IMR-90 (cell line): ENCODE results near the gene CNTN4. TPM values are rescaled to one million over a fixed set of nuclear protein-coding genes. Genes with fewer than 3 reads are reported as not detected.

Experiments
- ATAC-seq: fragments of 200-7000 bp; cut with Tn5 transposase; 2 replicates; pipeline ENCODE4 v1.9.1; 2020; ENCODE audit warnings: low read depth, mild to moderate bottlenecking, moderate library complexity
- BruUV-seq: library from RNA; stranded (reverse); fragments of 400-500 nt; replicated peaks from 2 replicates; lab custom pipeline; 2021; lab: Mats Ljungman, UMichigan
- CTCF ChIA-PET: fragments of 300-600 bp; formaldehyde crosslinking; extraction: SDS; loops from one replicate; lab custom pipeline; 2021; ENCODE audit warnings: antibody characterized with exemption; lab: Yijun Ruan, JAX
- POLR2A ChIA-PET: fragments of 300-600 bp; sonication (Branson Sonifier 250); formaldehyde crosslinking; loops from one replicate; lab custom pipeline; 2022; ENCODE audit warnings: antibody characterized with exemption; ENCODE audit not compliant: unreplicated experiment; lab: Charles Lee
- DNase-seq: peaks from one replicate; pipeline ENCODE4 v3.0.0; 2013
- H2AFZ ChIP-seq: replicated peaks from 2 replicates; pipeline ENCODE3; 2013; ENCODE audit warnings: low read length, mild to moderate bottlenecking; ENCODE audit not compliant: poor library complexity
- H2AK5ac ChIP-seq: 2 replicates; pipeline ENCODE4 v1.6.1; 2013; ENCODE audit warnings: low read depth, low read length, inconsistent platforms
- H2AK9ac ChIP-seq: replicated peaks from 2 replicates; pipeline ENCODE3; 2013; ENCODE audit warnings: mild to moderate bottlenecking, low read depth, low read length, moderate library complexity; ENCODE audit not compliant: poor library complexity
- H2BK120ac ChIP-seq: 2 replicates; pipeline ENCODE4 v1.6.1; 2013; ENCODE audit warnings: low read depth, low read length, inconsistent platforms
- H2BK15ac ChIP-seq: 3 replicates; pipeline ENCODE4 v1.6.1; 2013; ENCODE audit warnings: low read depth, low read length, inconsistent platforms
- H2BK20ac ChIP-seq: 2 replicates; pipeline ENCODE4 v1.6.1; 2013; ENCODE audit warnings: low read depth, mild to moderate bottlenecking, inconsistent platforms, low read length, moderate library complexity
- H2BK5ac ChIP-seq: 2 replicates; pipeline ENCODE4 v1.6.1; 2013; ENCODE audit warnings: mild to moderate bottlenecking, low read depth, low read length, inconsistent platforms; ENCODE audit not compliant: poor library complexity, severe bottlenecking
- H3K14ac ChIP-seq: replicated peaks from 2 replicates; pipeline ENCODE4 v1.6.1; 2013; ENCODE audit warnings: low read depth, low read length, inconsistent platforms
- H3K18ac ChIP-seq: 2 replicates; pipeline ENCODE4 v1.6.1; 2013; ENCODE audit warnings: low read depth, low read length, control low read depth
- H3K23ac ChIP-seq: 2 replicates; pipeline ENCODE4 v1.6.1; 2013; ENCODE audit warnings: low read depth, low read length, inconsistent platforms
- H3K27ac ChIP-seq: 2 replicates; pipeline ENCODE4 v1.5.1; 2013; ENCODE audit warnings: mild to moderate bottlenecking, control low read depth, low read length; ENCODE audit not compliant: insufficient read depth
- H3K27me3 ChIP-seq: 2 replicates; pipeline ENCODE4 v1.6.1; 2013; ENCODE audit warnings: low read length; ENCODE audit not compliant: control insufficient read depth, insufficient read depth
- H3K36me3 ChIP-seq: 2 replicates; pipeline ENCODE4 v1.6.1; 2013; ENCODE audit warnings: low read length, mixed read lengths; ENCODE audit not compliant: control insufficient read depth, insufficient read depth
- H3K4ac ChIP-seq: 2 replicates; pipeline ENCODE4 v1.6.1; 2013; ENCODE audit warnings: low read depth, low read length, inconsistent platforms
- H3K4me1 ChIP-seq: 2 replicates; pipeline ENCODE4 v1.6.1; 2013; ENCODE audit warnings: low read length, mixed read lengths; ENCODE audit not compliant: control insufficient read depth, insufficient read depth
- H3K4me2 ChIP-seq: 2 replicates; pipeline ENCODE4 v1.6.1; 2013; ENCODE audit warnings: low read depth, mild to moderate bottlenecking, control low read depth, low read length, moderate library complexity
- H3K4me3 ChIP-seq: 2 replicates; pipeline ENCODE4 v1.5.1; 2013; ENCODE audit warnings: low read depth, mild to moderate bottlenecking, control low read depth, low read length, moderate library complexity; ENCODE audit not compliant: insufficient read depth
- H3K56ac ChIP-seq: 2 replicates; pipeline ENCODE4 v1.6.1; 2013; ENCODE audit warnings: low read length, inconsistent platforms; ENCODE audit not compliant: insufficient read depth; ENCODE audit errors: extremely low read depth
- H3K79me1 ChIP-seq, 2 experiments: 2 replicates each; pipeline ENCODE4 v1.6.1; 2013; ENCODE audit warnings: low read length in 2 of 2, inconsistent platforms in 1 of 2, low read depth in 1 of 2
- H3K9ac ChIP-seq: 2 replicates; pipeline ENCODE4 v1.6.1; 2013; ENCODE audit warnings: low read depth, low read length, control low read depth
- H3K9me1 ChIP-seq: 2 replicates; pipeline ENCODE4 v1.6.1; 2013; ENCODE audit warnings: low read length, inconsistent platforms; ENCODE audit not compliant: insufficient read depth
- H3K9me3 ChIP-seq: 2 replicates; pipeline ENCODE4 v1.6.1; 2013; ENCODE audit warnings: low read length; ENCODE audit not compliant: control insufficient read depth, insufficient read depth
- H4K20me1 ChIP-seq: 2 replicates; pipeline ENCODE4 v1.6.1; 2013; ENCODE audit warnings: low read length, inconsistent platforms; ENCODE audit not compliant: insufficient read depth
- H4K5ac ChIP-seq: 2 replicates; pipeline ENCODE4 v1.6.1; 2013; ENCODE audit warnings: mild to moderate bottlenecking, low read depth, low read length, control low read depth
- H4K8ac ChIP-seq, 2 experiments: 2 replicates each; pipeline ENCODE4 v1.6.1; 2013; ENCODE audit warnings: low read depth in 2 of 2, low read length in 2 of 2, control low read depth in 1 of 2, inconsistent platforms in 1 of 2
- H4K91ac ChIP-seq: 2 replicates; pipeline ENCODE4 v1.6.1; 2013; ENCODE audit warnings: low read depth, low read length, inconsistent platforms; ENCODE audit not compliant: insufficient read depth
- BHLHE40 ChIP-seq: fragments of 150-350 bp; IDR thresholded peaks from 2 replicates; pipeline ENCODE4 v1.6.1; 2016; ENCODE audit warnings: mild to moderate bottlenecking, low read depth, low read length
- CHD1 ChIP-seq: IDR thresholded peaks from 2 replicates; pipeline ENCODE4 v1.6.1; 2012; ENCODE audit warnings: low read depth, low read length, improper control_type of control experiment
- MAFK ChIP-seq: IDR thresholded peaks from 2 replicates; pipeline ENCODE4 v1.6.1; 2012; ENCODE audit warnings: low read depth, low read length, improper control_type of control experiment
- MAZ ChIP-seq: IDR thresholded peaks from 2 replicates; pipeline ENCODE4 v1.6.1; 2012; ENCODE audit warnings: low read depth, mild to moderate bottlenecking, low read length, improper control_type of control experiment, moderate library complexity, borderline replicate concordance
- MXI1 ChIP-seq: IDR thresholded peaks from 2 replicates; pipeline ENCODE4 v1.6.1; 2012; ENCODE audit warnings: low read depth, mild to moderate bottlenecking, low read length, moderate library complexity, borderline replicate concordance
- NFE2L2 ChIP-seq: fragments of 150-350 bp; IDR thresholded peaks from 2 replicates; pipeline ENCODE4 v1.6.1; 2016; ENCODE audit warnings: low read depth, mild to moderate bottlenecking, low read length
- RAD21 ChIP-seq: IDR thresholded peaks from 2 replicates; pipeline ENCODE4 v1.6.1; 2012; ENCODE audit warnings: low read length, improper control_type of control experiment
- RFX5 ChIP-seq: IDR thresholded peaks from 2 replicates; pipeline ENCODE4 v1.8.0; 2012; ENCODE audit warnings: low read depth, mild to moderate bottlenecking, low read length, moderate library complexity
- SMC3 ChIP-seq: fragments of 150-350 bp; IDR thresholded peaks from 2 replicates; pipeline ENCODE4 v1.6.1; 2016; ENCODE audit warnings: low read depth, mild to moderate bottlenecking, antibody characterized with exemption, low read length, moderate library complexity
- USF2 ChIP-seq: fragments of 150-350 bp; IDR thresholded peaks from 2 replicates; pipeline ENCODE4 v1.6.1; 2017; ENCODE audit warnings: mild to moderate bottlenecking, antibody characterized with exemption, low read length, low read depth
- WGBS, 2 experiments: methylation state at CpG; one replicate each; pipeline versions ENCODE4 v1.1.5 to v1.1.7; 2013; ENCODE audit warnings: missing lambda C conversion rate in 2 of 2; ENCODE audit not compliant: insufficient read length in 1 of 2; ENCODE audit errors: extremely low coverage in 2 of 2; 5-methylcytosine and 5-hydroxymethylcytosine counted together
- dilution Hi-C: fragments of 300-500 bp; cut with HindIII; formaldehyde crosslinking; loops from one replicate; pipeline ENCODE4 v1.14.3; 2018; ENCODE audit warnings: low sequenced_read_pairs; ENCODE audit not compliant: unreplicated experiment
- in situ Hi-C: fragments of 300-500 bp; cut with MboI; formaldehyde crosslinking; loops from 3 replicates; pipeline ENCODE4 v1.14.3; 2019; ENCODE audit warnings: low sequenced_read_pairs, inconsistent platforms, mixed read lengths
- intact Hi-C: fragments of 100-400 bp; cut with micrococcal nuclease; formaldehyde crosslinking; loops from 2 replicates; pipeline ENCODE4 v1.10.0; 2022
- polyA plus RNA-seq, 3 experiments: library from polyadenylated mRNA; depleted of rRNA; stranded (reverse); fragments of >200 nt; gene quantifications; 2 replicates each; pipeline ENCODE4 v1.2.3, GENCODE V29; 2012; ENCODE audit warnings: low replicate concordance in 1 of 3
- total RNA-seq: library from RNA; depleted of rRNA; stranded (reverse); fragments of >200 nt; gene quantifications from 2 replicates; pipeline ENCODE4 v1.2.3, GENCODE V29; 2012
- TF ChIP-seq, protein P1 (sequence below): fragments of 150-350 bp; IDR thresholded peaks from 2 replicates; pipeline ENCODE4 v1.6.1; 2016; ENCODE audit warnings: low read depth, mild to moderate bottlenecking, low read length, moderate library complexity, borderline replicate concordance

The CNTN4 gene
- total and polyA plus RNA-seq, 2 of the 4 experiments (the other 2 are of a cell fraction), result under 0.01 TPM; not detected in 1

DNA sequence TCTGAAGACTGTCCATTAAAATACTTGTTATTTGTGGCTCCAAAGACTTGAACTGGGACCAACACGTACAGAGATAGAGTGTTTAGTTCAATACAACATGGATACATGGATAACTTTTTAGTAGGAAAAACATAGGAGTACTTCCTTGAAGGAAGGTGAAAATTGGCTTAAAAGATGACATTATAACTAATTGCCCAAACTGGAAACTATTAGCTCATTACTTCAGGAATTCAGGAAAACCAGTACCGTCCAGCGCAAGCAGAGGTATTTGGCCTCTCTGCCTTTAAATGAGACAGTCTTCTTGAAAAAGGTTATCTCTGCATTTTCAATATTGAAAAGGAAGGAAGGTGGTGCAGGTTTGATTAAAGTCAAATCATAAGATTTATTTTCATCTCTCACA is 777.0 kb downstream of the CNTN4 start:
- no peaks in the 10 kb centered on the region for H3K4me1 ChIP-seq
- dilution Hi-C loops (no loop called here), intact Hi-C loops (no loop called here), in situ Hi-C loops (no loop called here)
- POLR2A ChIA-PET, result no interaction called here
- H4K5ac ChIP-seq, result no peak overlapping the region
- H2BK15ac ChIP-seq, result no peak overlapping the region
- TF ChIP-seq MAZ, result no peak
- TF ChIP-seq RFX5, result no peak
- no peak for TF ChIP-seq RAD21
- no peak for TF ChIP-seq SMC3
- no peak for TF ChIP-seq MAFK
- no peak for TF ChIP-seq BHLHE40
- TF ChIP-seq USF2, result no peak
- TF ChIP-seq, protein P1, sequence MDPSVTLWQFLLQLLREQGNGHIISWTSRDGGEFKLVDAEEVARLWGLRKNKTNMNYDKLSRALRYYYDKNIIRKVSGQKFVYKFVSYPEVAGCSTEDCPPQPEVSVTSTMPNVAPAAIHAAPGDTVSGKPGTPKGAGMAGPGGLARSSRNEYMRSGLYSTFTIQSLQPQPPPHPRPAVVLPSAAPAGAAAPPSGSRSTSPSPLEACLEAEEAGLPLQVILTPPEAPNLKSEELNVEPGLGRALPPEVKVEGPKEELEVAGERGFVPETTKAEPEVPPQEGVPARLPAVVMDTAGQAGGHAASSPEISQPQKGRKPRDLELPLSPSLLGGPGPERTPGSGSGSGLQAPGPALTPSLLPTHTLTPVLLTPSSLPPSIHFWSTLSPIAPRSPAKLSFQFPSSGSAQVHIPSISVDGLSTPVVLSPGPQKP, result no peak
- no peak for TF ChIP-seq MXI1
- TF ChIP-seq CHD1, result no peak
- TF ChIP-seq NFE2L2, result no peak
- no peak overlapping the region for H3K4me2 ChIP-seq
- no peak overlapping the region for H3K14ac ChIP-seq
- no peak overlapping the region for H2BK120ac ChIP-seq
- H2AK5ac ChIP-seq, result no peak overlapping the region
- H3K23ac ChIP-seq, result no peak overlapping the region
- BruUV-seq, result no TSS peak
- H3K36me3 ChIP-seq, result no peaks in the 10 kb centered on the region
- H3K4ac ChIP-seq, result no peak overlapping the region
- H4K8ac ChIP-seq, result no peak overlapping the region
- H3K4me3 ChIP-seq, result no peak overlapping the region
- no CpG with 5 or more reads among the region's 3 CpGs for WGBS, 2 experiments
- no peaks in the 10 kb centered on the region for H4K20me1 ChIP-seq
- no peak overlapping the region for H3K9ac ChIP-seq
- H3K56ac ChIP-seq, result no peak overlapping the region
- H2AK9ac ChIP-seq, result no peak overlapping the region
- no peak overlapping the region for H2BK20ac ChIP-seq
- H3K27ac ChIP-seq, result no peak overlapping the region
- H3K27me3 ChIP-seq, result no peaks in the 10 kb centered on the region
- H2BK5ac ChIP-seq, result no peak overlapping the region
- H3K9me3 ChIP-seq, result peaks cover 6% of the 10 kb centered on the region
- DNase-seq (no peak), ATAC-seq (no peak)
- no peak overlapping the region for H3K18ac ChIP-seq
- no peaks in the 10 kb centered on the region for H3K79me1 ChIP-seq
- no peak overlapping the region for H4K91ac ChIP-seq
- no peak overlapping the region for H2AFZ ChIP-seq
- CTCF ChIA-PET, result no interaction called here
- no peaks in the 10 kb centered on the region for H3K9me1 ChIP-seq
